Uterus (tissue), 2 donors: Measurements from ENCODE around the gene PIF1.
"Not testable (repeated sequence)": the region's sequence is repeated elsewhere in the genome, so short reads cannot be mapped to it uniquely, and the experiment has no call there.

Experiments used
- POLR2A ChIP-seq, 2 donors: fragments of 450-650 bp; IDR thresholded peaks; one replicate each; pipeline ENCODE4 v1.6.1; 2016; ENCODE audit warnings: antibody characterized with exemption in 2 of 2, mild to moderate bottlenecking in 1 of 2, moderate library complexity in 1 of 2
- TF ChIP-seq, protein P1 (sequence below), 4 experiments: fragments of 200-600 bp in 2 of 4; fragments of 450-650 bp in 2 of 4; sonication (generic) in 2 of 4; IDR thresholded peaks; one replicate each; pipeline ENCODE4 v1.5.1; 2016 to 2019; ENCODE audit warnings: antibody characterized with exemption in 4 of 4, mild to moderate bottlenecking in 2 of 4, moderate library complexity in 1 of 4

DNA sequence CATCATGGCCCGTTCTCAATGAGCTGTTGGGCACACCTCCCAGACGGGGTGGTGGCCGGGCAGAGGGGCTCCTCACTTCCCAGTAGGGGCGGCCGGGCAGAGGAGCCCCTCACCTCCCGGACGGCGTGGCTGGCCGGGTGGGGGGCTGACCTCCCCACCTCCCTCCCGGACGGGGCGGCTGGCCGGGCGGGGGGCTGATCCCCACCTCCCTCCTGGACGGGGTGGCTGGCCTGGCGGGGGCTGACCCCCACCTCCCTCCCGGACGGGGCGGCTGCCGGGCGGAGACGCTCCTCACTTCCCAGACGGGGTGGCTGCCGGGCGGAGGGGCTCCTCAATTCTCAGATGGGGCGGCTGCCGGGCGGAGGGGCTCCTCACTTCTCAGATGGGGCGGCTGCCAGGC is 26.5 kb downstream of the PIF1 start:
- TF ChIP-seq, protein P1, sequence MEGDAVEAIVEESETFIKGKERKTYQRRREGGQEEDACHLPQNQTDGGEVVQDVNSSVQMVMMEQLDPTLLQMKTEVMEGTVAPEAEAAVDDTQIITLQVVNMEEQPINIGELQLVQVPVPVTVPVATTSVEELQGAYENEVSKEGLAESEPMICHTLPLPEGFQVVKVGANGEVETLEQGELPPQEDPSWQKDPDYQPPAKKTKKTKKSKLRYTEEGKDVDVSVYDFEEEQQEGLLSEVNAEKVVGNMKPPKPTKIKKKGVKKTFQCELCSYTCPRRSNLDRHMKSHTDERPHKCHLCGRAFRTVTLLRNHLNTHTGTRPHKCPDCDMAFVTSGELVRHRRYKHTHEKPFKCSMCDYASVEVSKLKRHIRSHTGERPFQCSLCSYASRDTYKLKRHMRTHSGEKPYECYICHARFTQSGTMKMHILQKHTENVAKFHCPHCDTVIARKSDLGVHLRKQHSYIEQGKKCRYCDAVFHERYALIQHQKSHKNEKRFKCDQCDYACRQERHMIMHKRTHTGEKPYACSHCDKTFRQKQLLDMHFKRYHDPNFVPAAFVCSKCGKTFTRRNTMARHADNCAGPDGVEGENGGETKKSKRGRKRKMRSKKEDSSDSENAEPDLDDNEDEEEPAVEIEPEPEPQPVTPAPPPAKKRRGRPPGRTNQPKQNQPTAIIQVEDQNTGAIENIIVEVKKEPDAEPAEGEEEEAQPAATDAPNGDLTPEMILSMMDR (IDR thresholded peaks at IDR 0.05), result not testable (repeated sequence)
- not testable (repeated sequence) for TF ChIP-seq POLR2A (IDR thresholded peaks at IDR 0.05)
